GM18511 (cell line): ENCODE measurements around the gene ERBB2.
"Not testable (repeated sequence)": the region's sequence is repeated elsewhere in the genome, so short reads cannot be mapped to it uniquely, and the experiment has no call there.

Source experiments
- ATAC-seq: cut with Tn5 transposase; IDR thresholded peaks from one replicate; pipeline ENCODE4 v1.9.1; 2021; ENCODE audit warnings: mild to moderate bottlenecking, moderate library complexity; ENCODE audit not compliant: unreplicated experiment

ERBB2 gene

DNA sequence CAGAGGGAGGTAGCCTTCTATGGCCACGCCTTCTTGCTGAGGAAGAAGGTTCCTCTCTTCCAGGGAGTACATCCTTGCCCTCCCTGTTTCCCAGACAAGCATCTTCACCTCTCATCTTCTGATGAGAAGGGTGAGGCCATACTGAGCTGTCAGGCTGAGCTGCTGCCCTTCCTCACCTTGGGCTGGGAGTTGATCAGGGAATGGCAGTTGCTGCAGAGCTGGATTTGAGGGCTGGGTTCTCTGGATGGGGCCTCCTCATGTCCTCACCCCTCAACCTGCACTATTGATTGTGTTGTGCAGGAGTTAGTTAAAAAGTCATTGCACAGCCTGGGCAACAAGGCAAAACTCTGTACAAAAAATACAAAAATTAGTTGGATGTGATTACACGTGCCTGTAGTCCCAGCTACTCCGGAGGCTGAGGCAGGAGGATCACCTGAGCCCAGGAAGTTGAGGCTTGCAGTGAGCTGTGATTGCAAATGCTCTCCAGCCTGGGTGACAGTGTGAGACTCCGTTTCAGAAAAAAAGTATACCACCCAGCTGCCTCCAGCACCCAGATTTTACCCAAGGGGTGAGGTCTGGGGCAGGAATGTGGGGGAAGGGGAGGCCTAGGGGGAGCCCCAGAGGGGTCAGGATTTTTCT lies 2.0 kb downstream of the ERBB2 start:
- no peak for ATAC-seq

DNA sequence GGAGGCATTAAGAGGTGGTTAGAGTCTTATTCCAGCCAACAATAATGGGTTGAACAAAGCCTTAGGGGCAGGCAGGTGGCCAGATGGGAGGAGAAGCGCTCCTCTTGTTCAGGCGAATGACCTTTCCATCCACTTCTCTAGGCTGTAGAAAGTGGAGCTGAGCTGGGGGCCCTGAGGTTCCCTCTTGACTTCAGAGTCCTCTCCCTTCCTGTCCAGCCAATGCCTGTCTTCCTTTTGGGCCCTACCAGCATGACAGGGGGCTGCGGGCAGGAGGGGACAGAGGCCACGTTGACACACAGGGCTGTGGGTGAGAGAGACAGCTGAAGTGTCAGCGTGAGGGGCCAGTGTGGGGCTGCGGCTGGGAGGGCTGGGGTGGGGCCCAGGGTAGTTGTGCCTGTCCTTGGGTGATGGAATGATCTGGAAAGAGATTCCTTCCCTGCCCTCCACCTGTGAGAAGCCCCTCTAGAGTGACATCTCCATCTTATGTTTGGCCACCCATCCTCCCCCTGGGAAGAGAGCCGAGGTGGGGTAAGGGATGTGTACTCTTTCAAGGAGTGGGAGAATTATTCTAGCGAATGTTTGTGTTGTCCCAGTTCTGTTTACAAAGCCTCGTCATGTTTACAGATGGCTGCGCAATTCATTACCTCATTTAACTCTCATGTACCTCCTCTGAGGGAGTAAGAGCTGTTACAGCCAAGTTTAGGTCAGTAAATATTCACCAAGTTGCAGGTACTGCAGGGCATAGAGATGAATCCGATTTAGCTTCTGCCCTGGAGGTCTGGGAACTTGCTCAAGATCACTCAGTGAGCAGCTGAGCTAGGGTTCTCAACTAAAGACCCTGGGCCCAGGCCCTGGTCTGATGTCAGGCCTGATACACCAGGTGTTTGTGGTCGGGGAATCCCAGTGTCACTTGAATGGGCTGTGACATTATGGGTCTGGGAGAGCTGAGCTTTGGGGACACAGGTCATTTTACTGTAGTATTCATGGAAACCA lies 3.3 kb downstream of the ERBB2 start:
- peak; percentile 54 for ATAC-seq

DNA sequence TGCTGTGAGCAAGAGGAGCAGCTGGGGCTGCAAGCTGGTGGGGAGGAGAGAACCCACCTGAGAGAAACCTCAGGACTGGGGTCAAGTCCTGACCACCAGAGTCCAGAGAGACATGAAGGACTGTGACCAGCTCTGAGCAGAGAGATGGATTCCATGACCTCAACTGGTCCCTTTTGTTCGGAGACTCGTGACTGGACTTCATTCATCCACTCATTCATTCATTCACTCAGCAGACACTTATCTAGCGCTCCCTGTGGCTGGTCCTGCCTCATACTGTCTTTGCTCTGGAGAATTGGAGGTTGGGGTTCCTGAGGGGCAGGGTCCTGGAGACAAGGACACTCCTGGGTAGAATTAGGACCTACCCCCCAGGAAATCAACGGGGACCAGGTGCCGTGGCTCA lies 4.0 kb downstream of the ERBB2 start:
- no peak for ATAC-seq

DNA sequence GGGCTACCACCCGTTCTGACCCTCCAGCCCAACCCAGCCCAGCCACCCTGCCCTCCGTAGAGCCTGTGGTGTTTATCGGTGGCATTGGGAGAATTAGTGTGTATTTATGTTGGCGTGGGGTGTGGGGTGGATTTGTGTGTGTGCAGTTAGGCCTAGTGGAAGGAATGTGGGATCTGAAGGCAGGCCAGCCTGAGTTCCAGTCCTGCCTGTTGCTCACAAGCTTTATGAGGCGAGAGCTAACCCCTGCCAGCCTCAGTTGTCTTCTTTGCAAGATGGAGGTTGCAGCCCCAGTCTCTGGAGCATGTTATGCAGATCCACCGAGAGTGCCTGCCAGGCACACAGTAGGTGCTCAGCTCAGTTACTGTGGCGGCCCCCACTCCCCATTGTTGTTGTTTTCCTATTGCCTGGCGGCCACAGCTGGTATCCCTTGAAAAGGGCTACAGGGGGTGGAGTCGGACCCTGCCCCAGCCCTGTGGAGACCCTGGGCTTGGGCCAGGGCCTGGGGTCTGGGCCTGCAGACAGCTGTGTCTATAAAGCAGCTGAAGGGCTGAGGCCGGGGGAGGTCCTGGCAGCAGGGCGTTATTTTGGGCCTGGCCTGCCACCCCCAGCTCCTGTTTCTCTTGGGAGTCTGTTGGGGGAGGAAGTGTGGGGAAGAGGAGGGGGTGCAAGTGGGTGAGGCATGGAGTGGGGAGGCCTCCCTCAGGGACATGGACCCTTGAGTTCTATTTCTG lies 5.1 kb downstream of the ERBB2 start:
- ATAC-seq = no peak

DNA sequence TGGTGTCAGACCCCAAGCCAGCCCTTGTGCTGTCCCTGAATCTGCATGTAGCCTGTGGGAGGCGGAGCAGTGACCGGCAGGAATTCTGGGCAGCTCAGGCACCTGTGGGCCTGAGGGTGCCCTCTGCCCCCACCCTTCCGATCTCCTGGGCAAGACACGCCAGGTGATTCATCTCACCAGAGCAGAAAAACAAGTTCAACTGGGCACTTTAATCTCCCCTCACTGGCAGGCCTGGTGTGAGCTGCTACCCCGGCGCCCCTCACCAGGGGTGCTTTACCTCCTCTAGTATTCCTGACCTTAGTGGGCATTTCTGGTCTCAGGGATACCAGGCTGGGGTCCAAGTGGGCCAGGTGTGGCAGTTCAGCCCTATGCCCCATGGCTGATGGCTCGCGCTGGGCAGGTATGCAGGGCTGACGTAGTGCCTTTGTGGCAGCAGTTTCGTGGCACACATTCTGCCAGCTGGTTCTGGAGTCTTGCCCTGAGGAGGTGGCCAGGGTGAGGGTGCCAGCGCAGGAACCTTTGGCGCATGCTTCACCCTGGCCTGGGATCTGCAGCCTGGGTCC lies 6.0 kb downstream of the ERBB2 start:
- no peak for ATAC-seq

DNA sequence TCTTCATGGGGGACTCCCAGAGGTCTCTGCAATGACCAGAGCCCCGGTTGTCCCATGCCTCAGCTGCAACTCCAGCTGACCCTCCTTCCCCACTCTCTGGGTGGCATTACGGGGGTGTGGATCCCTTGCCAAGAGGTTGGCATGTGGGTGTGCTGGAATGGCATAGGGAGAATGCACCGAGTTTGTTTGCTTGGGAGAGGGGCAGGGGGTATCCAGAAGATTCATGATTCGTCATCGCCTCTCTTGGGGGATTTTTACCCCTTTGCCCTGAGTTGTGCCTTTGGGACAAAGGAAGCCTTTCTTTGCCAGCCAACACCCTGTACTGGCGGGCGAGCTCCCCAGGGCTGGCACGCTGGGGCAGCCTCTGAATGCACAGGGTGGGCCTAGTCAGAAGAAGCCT lies 6.5 kb downstream of the ERBB2 start:
- no peak for ATAC-seq

DNA sequence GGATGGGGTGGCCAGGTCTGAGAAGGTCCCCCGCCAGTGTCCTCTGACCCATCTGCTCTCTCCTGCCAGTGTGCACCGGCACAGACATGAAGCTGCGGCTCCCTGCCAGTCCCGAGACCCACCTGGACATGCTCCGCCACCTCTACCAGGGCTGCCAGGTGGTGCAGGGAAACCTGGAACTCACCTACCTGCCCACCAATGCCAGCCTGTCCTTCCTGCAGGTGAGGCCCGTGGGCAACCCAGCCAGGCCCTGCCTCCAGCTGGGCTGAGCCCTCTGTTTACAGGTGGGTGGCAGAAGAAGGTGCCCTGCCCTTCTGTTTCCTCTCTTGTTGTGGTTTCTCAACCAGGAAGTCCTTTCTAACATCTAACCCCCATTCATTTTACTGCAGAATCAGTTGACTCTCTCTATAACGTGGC lies 7.1 kb downstream of the ERBB2 start:
- no peak for ATAC-seq

DNA sequence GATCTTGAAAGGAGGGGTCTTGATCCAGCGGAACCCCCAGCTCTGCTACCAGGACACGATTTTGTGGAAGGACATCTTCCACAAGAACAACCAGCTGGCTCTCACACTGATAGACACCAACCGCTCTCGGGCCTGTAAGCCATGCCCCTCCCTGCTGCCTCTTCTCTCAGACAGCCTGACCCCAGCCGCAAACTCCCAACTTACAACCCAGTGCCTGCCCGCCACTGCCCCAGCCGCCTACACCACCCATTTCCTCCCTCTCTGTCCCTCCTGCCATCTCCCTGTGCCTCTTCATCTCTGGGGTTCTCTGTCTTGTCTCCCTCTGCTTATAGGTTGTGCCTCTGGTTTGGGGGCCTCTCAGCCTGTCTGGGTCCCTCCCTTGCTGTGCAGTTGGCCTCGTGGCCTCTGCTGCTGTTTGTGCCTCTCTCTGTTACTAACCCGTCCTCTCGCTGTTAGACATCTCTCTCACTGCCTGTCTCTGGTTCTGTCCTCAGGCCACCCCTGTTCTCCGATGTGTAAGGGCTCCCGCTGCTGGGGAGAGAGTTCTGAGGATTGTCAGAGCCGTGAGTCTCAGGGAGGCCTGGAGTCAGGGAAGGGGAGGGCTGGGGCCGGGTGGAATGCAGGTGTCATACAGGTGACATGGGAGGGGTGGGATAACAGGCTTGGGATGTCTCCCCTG lies 9.6 kb downstream of the ERBB2 start:
- ATAC-seq = no peak

DNA sequence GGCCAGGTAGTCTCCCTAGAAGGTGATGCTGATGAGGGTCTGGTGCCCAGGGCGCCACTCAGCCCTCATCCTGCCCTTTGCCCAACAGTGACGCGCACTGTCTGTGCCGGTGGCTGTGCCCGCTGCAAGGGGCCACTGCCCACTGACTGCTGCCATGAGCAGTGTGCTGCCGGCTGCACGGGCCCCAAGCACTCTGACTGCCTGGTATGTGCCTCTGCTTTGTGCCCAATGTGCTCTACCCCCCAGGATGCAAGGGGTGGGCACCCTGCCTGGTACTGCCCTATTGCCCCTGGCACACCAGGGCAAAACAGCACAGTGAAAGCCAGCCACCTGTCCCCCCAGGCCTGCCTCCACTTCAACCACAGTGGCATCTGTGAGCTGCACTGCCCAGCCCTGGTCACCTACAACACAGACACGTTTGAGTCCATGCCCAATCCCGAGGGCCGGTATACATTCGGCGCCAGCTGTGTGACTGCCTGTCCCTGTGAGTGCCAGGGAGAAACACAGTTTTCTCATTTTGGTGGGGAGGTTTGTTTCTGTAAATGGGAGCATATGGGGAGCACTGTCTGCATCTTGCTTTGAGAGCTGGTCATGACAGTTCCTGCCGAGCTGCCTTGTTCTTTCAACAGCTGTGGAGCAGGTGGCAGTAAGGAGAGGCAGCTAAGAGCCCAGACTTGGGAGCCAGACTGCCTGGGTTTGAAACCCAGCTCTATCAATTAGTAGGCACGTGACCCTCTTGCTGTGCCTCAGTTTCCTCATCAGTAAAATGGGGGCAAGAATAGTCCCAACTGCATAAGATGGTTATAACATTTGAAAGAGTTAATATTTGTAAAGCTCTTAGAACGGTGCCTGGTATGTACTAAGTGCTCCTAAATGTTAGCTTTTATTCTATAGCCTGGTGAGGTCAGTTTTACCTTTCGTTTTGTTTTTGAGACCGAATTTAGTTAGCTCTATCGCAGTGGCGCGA lies 10.4 kb downstream of the ERBB2 start:
- no peak for ATAC-seq

DNA sequence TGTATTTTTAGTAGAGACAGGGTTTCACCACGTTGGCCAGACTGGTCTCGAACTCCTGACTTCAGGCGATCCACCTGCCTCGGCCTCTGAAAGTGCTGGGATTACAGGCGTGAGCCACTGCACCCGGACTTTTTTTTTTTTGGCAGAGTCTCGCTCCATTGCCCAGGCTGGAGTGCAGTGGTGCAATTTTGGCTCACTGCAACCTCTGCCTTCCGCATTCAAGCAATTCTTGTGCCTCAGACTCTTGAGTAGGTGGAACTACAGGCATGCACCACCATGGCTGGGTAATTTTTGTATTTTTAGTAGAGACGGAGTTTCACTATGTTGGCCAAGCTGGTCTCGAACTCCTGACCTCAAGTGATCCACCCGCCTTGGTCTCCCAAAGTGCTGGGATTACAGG lies 11.2 kb downstream of the ERBB2 start:
- ATAC-seq = not testable (repeated sequence)

DNA sequence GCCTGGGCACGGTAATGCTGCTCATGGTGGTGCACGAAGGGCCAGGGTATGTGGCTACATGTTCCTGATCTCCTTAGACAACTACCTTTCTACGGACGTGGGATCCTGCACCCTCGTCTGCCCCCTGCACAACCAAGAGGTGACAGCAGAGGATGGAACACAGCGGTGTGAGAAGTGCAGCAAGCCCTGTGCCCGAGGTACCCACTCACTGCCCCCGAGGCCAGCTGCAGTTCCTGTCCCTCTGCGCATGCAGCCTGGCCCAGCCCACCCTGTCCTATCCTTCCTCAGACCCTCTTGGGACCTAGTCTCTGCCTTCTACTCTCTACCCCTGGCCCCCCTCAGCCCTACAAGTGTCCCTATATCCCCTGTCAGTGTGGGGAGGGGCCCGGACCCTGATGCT lies 12.0 kb downstream of the ERBB2 start:
- ATAC-seq = no peak

DNA sequence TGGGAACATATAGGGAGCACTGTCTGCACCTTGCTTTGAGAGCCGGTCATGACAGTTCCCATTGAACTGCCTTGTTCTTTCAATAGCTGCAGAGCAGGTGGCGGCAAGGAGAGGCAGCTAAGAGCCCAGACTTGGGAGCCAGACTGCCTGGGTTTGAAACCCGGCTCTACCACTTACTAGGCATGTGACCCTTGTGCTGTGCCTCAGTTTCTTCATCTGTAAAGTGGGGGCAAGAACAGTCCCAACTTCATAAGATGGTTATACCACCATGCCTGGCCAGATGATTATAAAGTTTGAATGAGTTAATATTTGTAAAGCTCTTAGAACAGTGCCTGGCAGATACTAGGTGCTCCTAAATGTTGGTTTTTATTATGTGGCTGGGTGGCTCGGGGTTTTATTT lies 14.4 kb downstream of the ERBB2 start:
- no peak for ATAC-seq

DNA sequence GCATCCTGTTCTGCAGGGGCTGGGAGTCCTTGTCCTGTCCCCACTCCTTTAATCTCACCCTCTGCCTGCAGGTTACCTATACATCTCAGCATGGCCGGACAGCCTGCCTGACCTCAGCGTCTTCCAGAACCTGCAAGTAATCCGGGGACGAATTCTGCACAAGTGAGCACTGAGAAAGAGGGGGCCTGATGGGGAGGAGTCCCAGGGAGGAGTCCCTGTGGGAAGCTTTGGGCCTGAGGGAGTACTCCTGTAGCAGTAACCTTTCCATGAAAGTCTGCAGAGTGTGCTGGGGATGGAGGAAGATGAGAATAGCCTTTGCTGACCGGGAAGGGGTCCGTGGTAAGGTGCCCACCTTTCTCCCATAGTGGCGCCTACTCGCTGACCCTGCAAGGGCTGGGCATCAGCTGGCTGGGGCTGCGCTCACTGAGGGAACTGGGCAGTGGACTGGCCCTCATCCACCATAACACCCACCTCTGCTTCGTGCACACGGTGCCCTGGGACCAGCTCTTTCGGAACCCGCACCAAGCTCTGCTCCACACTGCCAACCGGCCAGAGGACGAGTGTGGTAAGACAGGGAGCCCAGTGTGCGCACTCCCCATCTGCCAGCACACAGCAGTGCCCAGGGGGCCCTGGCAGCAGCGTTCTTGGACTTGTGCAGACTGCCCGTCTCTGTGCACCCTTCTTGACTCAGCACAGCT lies 15.7 kb downstream of the ERBB2 start:
- ATAC-seq = no peak

DNA sequence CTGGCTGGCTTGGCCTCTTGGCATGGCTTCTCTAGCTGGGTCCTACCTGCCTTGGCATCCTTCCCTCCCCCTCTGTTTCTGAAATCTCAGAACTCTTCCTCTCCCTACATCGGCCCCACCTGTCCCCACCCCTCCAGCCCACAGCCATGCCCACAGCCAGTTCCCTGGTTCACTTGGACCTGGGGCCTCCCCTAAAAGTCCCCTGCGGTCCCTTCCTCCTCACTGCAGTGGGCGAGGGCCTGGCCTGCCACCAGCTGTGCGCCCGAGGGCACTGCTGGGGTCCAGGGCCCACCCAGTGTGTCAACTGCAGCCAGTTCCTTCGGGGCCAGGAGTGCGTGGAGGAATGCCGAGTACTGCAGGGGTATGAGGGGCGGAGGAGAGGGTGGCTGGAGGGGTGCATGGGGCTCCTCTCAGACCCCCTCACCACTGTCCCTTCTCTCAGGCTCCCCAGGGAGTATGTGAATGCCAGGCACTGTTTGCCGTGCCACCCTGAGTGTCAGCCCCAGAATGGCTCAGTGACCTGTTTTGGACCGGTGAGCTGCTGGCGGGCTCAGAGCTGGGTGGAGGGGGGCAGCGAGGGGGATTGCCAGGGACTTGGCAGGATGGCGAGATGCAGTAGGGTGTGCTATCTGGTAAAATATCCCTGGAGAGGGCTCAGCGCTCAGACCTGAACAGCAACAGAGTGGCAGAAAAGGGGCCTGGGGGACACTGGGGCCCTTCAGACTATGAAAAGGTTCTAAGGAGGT lies 16.4 kb downstream of the ERBB2 start:
- ATAC-seq = no peak

DNA sequence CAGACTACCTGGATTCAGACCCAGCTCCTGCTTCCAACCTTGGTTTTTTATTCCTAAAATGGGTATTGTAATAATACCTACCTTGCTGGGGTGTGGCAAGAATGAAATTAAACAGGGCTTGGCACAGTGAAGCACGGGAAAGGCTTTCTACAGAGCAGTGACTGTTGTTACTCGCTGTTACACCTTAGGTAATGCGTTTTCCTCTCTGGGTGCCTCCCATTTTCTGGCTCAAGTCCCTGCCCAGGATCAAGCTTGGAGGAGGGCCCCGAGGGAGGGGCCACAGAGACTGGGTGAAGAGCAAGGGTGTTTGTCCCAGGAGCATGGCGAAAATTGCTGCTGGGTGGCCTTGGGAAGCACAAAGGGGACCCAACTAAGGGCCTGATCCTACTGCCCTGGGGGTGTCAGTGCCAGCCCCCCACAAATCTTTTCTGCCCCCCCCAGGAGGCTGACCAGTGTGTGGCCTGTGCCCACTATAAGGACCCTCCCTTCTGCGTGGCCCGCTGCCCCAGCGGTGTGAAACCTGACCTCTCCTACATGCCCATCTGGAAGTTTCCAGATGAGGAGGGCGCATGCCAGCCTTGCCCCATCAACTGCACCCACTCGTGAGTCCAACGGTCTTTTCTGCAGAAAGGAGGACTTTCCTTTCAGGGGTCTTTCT lies 17.1 kb downstream of the ERBB2 start:
- ATAC-seq = no peak

DNA sequence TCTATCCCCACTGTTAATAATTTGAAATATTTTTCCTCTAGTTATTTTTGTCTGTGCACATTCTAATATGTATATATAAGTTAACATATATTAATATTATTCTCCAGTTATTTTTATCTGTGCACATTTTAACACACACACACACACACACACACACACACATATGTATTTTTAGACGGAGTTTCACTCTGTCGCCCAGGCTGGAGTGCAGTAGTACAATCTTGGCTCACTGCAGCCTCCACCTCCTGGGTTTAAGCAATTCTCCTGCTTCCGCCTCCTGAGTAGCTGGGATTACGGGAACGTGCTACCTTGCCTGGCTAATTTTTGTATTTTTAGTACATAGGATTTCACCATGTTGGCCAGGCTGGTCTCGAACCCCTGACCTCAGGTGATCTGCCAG lies 17.8 kb downstream of the ERBB2 start:
- ATAC-seq = no peak

DNA sequence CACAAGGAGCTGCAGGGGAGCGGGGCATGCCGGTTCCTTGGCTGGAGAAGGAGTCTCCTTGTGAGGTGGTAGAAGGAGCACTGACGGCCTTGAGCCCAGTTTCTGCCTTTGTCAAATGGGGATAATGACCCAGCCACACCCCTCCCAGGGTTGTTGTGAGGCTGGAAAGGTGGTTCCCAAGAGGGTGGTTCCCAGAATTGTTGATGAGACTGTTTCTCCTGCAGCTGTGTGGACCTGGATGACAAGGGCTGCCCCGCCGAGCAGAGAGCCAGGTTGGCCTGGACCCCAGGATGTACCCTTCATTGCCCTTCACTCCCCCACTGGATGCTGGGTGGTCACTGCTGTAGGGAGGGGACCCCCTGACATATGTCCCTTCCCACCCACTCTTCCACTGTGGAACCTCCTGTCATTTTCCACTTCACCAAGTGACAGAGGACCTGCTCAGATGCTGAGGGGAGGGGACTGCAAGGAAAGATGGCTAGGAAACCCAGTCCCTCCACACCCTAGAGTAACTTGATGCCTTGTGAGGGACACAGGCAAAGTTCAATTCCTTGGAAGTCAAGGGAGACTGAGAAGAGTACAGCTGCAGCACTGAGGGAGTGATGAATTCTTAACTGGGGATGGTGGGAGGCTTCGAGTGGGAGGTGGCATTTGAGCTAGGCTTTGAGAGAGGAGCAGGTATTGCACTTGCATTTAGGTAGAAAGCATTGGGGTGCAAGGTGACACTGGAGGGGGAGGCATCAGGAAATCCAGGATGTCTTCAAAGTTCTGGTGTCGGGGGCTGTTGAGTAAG lies 19.9 kb downstream of the ERBB2 start:
- no peak for ATAC-seq
